Dedifferentiated amniotic fluid mesenchymal stem cell (primary cell): ENCODE measurements around the gene TIMM13.

Experiments
- DNase-seq: peaks from one replicate; pipeline ENCODE4 v3.0.0-alpha.2; 2016; ENCODE audit errors: extremely low spot score

TIMM13 gene

GRCh38 chr19:2382530-2383222, 44.7 kb downstream of the TIMM13 start:
- no peak for DNase-seq

GRCh38 chr19:2381148-2381820, 46.1 kb downstream of the TIMM13 start:
- DNase-seq: no peak

- DNase-seq: no peak
These were observed 46.8 kb downstream of the TIMM13 start for GRCh38 chr19:2380567-2380966.

GRCh38 chr19:2376784-2377519, 50.4 kb downstream of the TIMM13 start:
- DNase-seq: no peak
